HG03432 (cell line): Measurements from ENCODE around the gene HTR4.
"Not testable (repeated sequence)": the region's sequence is repeated elsewhere in the genome, so short reads cannot be mapped to it uniquely, and the experiment has no call there.

Source experiments
- ATAC-seq: cut with Tn5 transposase; IDR thresholded peaks from one replicate; pipeline ENCODE4 v1.9.1; 2021; ENCODE audit warnings: mild to moderate bottlenecking, moderate library complexity; ENCODE audit not compliant: unreplicated experiment

HTR4 gene

DNA sequence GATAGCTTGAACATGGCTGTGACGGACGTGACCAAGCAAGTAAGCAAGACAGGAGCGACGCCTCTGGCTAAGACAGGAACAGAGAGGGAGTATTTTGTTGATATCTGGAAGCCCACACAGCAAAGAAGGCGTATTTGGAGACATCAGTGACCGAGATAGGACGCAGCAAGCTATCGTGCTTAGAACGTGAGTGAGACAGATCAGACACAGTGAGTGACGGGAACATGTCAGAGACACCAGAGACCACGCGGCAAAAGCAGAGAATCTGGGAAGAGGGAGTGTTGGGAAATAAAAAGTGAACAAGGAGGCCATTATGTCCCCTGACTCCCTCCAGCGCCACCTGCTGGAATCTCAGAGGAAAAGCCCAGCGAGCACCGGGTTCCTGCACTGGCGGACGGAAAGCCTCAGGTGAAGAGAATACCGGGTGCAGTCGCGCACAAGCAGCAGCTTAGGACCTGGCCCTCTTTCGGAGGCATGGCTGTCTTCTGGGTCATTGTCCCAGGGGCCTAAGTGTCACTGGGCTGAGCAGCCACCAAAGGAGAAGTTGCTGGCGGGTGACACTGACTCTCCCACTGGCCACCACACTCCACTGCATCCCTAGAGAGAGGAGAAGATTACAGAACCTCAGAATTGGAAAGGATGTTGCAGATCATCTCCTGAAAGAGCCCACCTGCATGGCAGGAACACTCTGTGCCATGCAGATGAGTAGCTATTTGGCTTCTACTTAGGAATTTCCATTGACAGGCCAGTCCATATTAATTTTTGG is 171.4 kb downstream of the HTR4 start:
- peak; percentile 90 for ATAC-seq

DNA sequence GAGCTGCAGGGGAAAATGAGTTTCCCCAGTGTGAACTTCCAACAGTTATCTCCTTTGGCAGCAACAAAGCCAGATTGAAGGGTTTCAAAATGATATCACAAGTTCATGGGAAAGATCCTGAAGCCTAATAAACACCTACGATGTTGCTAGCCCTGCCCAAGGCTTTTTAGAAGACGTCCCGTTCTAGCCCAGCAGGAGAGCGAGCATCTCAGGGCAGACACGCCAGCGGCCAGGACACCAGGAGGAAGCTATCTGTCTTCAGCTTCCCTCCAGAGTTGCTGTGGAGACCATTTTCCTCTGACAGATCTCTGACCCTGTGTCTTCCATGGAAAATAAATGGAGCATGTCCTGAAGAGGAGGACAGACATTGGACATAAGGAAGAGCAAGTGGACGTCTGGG is 172.1 kb downstream of the HTR4 start:
- ATAC-seq, result no peak

DNA sequence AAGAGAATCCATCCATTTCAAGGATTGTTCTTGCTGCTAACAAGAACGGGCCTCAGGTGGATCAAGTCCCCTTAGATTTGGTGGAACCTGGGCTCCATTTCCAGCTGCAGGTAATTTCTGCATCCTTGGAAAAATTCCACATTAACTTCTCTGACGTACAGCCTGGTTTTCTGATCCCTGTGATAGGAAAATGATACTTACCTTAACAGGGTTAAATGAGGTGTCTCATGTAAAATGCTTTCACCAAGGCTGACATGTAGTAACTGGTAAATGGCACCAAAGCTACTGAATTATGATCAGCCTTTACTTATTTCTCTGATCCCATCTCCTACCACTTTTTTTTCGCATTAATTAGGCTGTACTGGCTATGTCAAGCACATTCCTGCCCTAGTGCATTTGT is 176.9 kb downstream of the HTR4 start:
- ATAC-seq, result no peak

DNA sequence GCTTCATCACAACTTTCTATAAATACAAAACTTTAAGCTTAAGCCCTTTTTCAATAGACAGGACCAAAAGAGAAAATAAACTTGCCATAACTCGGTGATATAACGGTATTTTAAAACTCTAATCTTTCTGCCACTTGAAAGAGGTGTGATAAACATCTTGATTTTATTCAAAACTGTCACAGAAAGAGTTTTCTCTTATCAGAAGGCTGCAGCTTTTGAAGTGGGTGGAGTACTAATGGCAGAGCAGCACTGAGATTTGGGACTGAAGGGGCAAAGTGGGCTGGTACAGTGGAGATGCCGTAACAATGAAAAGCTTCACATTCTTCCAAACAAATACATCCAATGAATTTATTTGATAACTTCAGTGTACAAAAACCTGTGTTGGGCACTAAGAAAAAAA is 178.0 kb downstream of the HTR4 start:
- ATAC-seq, result no peak

DNA sequence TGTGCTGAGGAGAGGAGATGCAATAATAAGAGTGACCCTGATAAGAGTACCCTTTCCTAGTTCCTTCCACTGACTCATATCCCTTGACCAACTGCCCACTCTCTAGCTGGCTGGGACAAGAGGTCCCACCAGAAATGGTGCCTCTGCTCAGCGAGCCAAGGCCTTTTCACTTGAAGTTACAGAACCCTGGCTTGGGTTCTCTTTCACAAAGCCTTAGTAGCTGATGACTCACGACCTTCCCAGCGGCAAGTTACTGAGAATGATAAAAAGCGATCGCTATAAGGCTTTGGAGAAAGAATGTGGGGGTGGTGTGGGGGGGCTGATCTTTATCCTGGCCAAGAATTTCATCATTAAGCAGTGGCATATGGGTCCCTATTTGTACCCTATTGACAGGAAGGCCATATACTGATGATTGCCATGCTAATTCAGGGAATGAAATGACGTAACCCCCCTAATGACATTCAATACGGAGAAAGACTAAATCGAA is 180.3 kb downstream of the HTR4 start:
- no peak for ATAC-seq

DNA sequence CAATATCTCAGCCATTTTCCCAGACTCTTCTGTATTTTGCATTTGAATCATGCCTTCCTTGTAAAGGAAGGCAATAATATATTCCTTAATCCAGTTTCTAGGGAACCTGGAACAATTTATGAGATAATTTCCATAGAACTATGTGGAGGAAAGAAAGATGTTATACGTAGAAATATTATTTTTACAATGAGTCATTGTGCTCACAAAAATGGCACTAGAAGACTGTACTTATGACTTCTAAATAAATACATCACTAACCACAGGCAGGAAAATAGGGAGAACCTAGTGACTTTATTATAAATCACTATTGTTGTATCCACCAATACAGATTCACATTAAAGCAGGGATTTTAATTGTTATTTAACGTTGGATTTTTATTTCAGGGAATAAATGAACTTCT is 182.9 kb downstream of the HTR4 start:
- ATAC-seq, result no peak

DNA sequence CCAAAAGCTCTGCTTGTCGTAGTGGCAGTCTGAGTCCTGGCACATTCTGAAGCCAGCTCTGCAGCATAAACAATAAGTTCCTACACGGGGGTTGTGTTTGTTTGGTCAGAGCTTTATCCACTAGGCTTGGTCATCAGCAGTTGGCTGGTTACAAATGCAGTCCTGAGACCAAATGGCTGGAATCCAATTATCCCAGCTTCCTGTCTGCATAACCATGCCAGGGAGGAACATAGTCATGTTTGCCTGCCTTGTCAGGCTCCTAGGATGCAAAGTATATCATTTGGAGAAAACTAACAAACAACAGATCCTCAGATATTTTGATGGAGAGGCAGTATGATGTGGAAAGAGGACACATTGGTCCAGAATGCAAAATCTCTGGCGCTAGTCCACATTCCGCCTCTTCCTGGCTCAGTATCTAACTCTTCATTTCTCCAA is 184.8 kb downstream of the HTR4 start:
- ATAC-seq, result no peak

DNA sequence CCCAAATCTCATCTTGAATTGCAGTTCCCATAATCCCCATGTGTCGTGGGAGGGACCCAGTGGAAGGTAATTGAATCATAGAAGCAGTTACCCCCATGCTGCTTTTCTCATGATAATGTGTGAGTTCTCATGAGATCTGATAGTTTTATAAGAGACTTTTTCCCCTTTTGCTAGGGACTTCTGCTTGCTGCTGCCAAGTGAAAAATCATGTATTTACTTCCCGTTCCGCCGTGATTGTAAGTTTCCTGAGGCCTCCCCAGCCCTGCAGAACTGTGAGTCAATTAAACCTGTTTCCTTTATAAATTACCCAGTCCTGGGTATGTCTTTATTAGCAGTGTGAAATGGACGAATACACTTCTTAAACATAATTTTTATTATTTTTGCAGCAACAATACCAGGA is 185.6 kb downstream of the HTR4 start:
- not testable (repeated sequence) for ATAC-seq

DNA sequence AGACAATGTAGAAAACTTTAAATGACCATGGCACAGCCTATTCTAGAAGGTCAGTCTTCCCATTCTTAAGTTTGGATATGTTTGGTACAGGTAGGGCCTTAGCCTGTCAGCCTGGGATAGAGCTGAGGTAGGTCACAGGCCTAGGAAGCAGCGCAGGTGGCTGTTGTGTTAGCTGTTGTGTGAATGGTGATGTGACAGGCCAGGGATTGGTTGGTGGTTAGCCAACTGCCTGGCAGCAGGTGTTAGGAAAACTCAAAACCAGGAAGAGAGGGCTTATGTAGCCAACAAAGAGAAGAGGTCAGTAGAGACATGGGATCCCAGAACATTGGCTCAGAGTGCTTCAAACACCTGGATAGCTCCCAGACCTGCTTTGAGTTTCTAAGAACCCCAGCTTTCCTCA is 186.4 kb downstream of the HTR4 start:
- ATAC-seq, result no peak

DNA sequence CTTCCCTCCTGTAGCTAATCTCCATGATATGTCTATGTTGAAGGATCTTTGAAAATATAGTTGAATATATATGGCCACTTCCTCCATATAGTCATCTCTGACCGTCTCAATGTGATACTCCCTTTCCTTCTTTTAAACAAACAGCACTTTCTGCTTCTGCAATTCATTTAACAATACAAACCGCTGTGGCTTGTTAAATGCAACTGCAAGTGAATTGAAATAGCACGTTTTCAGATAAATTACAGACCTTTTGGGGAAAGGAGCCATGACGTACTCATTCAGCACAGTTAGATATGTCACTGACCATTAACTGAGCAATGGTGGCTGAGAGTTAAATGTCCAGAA is 188.1 kb downstream of the HTR4 start:
- no peak for ATAC-seq

DNA sequence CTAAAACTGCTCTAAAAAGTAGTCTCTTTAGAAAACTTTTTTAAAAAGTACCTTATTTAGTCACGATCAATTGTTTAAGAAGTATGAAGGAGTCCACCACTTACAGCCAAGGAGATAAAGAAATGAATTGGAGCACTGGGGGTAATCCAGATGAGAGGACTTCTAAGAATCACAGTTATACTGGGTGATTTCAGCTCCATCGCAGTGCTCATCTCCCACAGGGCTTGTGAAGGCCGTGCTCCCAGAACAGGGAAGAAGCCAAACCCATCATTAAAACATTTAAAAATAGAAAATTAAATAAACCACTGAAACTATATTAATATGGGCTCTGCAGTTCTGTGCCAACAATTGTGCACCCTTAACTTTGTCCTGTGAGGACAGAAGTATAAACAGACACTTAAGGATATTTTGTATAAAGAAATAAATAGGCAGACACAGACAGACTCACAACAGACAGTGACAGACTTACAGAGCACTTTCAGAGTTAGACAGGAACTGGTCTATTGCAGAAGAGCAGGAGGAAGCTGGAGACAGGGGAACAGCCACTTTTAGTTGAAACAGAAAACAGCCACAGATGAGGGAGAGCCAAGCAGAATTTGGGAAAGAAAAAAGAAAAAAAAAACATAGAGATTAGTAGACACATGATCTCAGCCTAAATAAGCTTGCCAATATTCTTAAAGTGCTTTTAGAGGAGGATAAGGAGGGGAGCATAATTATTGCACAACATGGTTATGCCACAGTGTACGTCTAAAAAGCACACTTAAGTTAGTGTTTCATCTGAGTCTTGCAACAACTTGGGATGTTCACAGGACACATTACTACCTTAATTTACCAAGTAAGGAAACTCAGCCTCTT is 188.7 kb downstream of the HTR4 start:
- no peak for ATAC-seq

DNA sequence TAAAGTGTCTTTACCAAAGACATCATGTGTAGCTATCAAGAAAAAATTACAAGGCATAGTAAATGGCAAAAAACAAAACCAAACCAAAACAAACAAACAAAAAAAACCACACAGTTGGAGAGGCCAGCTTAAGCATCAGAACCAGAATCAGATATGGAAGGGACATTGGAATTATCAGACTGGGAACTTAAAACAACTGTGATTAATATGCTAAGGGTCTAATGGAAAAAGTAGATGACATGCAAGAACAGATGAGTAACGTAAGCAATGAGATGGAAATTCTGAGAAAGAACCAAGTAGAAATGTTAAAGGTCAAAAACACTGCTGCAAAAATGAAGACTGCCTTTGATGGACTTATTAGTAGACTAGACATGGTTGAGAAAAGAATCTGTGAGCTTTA is 194.7 kb downstream of the HTR4 start:
- ATAC-seq, result no peak

DNA sequence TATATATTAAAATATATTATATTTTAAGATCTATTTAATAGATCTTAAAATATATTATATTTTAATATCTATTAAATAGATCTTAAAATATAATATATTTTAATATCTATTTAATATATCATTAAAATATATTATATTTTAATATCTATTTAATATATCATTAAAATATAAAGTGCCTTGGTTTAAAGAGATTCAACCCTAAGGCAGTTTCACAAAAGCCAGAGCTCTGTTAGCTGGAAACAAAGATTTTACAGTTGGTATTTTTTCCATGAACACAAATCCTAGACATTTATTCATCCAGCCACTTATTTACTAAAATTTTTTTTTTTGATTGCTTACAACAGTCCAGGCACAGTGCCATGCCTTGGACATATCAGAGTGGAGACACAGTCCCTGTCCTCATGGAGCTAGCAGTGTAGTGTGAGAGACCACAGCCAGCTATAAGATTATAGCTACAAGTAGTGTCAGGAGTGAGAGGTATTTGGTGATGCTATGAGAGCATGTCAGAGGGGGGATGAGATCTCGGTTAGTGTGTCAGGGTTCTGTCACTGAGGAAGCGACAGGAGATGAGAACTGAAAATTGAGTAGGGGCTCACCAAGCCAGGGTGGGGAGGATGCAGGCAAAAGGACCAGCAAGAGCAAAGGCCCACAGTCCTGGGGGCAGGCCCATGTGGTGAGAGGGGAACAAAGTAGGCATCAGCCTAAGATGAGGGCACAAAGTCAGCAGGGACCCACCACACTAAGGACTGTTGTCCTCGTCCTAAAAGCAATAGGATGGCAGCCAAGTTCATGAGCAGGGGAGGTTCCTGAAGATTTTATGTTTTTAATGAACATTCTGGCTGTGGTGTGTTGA is 196.1 kb downstream of the HTR4 start:
- ATAC-seq, result no peak

DNA sequence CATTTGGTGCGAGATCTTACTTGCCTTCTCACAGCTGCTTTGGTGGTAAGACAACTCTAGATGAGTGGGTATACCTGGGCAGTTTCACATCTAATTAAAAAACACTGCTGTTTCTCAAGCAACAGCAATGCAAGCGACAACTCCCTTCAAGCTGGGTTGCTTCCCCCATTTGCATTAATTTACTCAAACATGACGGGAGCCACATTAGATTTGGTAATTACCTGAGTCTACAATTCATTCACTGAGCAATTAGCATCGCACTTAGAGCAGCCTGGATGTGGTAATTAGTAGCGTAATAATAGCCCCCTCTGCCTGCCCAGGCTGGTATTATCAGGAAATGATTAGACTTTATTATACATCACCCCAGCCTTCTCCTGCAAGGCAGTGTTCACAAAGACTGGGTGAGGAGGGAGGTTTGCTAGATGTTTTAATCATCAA is 197.1 kb downstream of the HTR4 start:
- peak; percentile 68 for ATAC-seq

DNA sequence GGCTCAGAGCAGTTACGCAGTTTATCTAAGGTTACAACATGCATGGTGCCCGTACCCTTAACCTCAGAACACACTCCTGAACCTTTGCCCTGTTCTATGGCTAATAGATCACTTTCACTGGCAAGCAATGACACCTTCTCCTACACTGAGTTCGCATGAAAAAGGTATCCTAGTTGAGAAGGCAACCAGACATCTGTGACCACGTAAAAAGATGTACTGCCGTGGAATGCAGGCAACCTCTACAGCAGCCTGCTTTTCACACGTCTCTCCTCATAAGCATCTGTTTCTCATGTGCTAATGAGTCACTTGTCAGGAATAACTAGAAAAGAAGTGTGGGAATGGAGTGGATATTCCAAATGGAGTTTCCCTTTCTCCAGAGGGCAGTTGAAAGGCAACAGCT is 199.1 kb downstream of the HTR4 start:
- ATAC-seq, result no peak

DNA sequence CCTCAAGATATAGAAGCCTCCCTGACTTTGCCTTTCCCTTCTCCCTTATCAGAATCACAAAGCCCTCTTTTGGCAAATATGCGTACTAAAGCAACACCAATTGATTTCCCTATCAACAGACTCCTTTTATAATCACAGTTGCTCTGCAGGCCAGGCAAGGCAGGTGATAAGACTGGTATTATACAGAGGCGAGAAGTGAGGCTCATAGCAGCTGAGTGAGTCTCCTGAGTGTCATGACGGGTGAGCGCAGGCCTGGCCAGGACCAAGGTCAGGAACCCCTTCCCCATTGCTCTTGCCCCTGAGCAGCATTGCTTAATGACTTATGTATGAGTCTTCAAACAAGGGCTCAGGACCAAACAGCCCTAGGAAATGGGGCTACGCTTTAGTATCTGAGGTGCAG is 199.8 kb downstream of the HTR4 start:
- no peak for ATAC-seq

DNA sequence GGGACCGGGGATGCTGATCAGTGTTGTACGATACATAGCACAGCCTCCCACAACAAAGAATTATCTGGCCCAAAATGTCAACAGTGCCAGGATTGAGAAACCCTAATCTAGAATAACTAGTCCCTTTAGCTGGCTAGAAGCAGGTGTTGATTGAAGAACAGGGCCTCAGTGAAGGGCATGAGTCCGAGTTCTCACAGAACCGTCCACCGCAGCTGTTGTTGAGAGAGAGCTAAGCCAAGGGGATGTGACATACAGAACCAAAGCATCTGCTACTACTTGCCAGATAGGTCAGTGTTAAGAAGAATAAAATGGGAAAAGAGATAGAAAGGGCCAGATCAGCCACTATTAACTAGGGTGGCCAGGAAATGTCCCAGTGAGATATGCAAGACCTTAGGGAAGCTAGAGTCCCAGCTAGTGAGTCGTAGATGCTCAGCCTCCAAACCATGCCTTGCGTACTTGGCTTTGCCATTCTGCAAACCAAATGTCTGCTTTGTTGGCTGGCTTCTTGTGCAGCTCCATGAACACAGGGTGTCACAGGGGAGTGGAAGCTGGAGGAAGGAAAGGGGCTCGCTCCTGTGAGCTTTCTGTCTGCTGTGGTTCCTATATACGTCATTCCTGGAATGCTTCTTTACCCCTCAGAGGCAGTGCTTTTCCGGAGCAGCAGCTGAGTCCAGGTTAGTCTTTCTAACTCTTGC is 201.7 kb downstream of the HTR4 start:
- ATAC-seq, result no peak

DNA sequence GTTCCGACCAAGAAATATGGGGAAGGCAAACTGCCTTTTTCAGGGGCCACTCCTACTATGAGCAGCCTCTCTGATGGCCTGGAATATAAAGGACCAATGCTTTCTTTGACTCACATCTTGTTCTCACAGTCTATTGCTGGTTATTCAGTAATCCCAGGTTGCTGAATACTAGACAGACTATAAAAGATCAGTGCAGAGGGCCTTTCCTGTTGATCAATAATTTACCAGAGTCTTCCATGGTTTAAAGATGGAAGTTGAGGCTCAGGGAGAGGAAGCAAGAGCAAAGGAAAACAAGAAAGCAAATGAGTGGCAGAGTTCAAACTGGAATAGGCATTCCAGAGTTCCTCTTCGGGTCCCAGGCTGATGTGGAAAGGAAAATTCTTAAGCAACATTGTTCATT is 207.7 kb downstream of the HTR4 start:
- no peak for ATAC-seq

DNA sequence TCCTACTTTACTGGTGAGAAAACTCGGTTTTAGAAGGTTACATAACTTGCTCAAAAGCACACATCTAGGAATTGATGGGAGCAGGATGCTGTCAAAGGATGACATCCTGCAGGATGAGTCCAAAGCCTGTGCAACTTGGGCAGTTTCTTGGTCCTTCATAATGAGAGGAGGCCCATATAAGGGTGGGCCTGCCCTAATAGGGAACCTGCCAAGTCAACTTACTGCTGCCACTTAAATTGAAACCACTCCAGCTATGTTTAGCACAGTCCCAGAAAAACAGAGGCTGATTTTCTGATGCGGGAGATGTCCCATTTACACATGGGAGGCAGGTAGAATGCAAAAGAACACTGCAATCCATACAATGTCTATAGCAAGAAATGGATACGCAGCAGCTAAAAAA is 208.7 kb downstream of the HTR4 start:
- ATAC-seq, result no peak

DNA sequence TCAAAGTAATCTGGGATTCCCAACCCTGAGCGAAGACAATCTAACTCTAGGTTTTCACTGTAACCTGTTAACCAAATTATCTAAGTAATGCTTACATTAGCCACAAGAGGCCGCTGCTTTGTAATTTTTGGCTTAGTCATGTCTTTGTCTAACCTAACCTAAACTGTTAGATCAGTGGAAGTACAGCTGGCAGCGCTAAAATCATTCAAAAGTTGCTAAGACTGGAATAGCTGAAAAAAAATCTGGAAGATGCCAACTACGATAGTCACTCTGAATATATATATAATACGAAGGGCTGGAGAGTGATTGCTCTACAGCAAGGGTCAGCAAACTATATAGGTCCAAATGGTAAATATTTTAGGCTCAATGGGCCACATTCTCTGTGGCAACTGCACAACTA is 210.3 kb downstream of the HTR4 start:
- peak; percentile 93 for ATAC-seq

DNA sequence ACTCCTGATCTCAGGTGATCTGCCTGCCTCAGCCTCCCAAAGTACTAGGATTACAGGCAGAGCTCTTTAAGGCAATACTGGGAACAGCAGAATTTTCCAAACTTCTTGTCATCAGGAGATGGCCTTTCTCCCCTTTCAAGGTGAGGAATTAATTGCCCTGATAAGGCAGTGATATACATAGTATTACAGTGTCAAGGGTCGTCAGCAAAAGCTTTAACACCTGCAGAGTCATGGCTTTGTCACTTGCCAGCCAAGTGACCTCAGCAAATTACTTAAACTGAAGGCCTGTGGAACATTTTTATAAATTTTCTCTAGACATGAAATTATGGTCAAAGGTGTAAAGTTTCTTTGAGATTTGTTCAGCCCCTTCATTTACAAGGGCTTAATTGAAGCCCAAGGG is 211.1 kb downstream of the HTR4 start:
- no peak for ATAC-seq
